Bronchial epithelial cell (primary cell): Measurements from ENCODE around the gene PIEZO1. TPM values are rescaled to one million over a fixed set of nuclear protein-coding genes. Genes with fewer than 3 reads are reported as not detected.

Experiments
- DNase-seq: peaks from one replicate; pipeline ENCODE4 v3.0.0-alpha.2; 2010; ENCODE audit warnings: low read depth
- FAIRE-seq: peaks from 2 replicates; lab custom pipeline; 2011; peaks lifted over from hg19 to GRCh38; lab: Jason Lieb, UNC
- H3K27me3 ChIP-seq: 2 replicates; pipeline ENCODE4 v1.5.1; 2011; ENCODE audit warnings: low read length; ENCODE audit not compliant: control insufficient read depth, insufficient read depth
- H3K36me3 ChIP-seq: 2 replicates; pipeline ENCODE4 v1.5.1; 2011; ENCODE audit warnings: low read length; ENCODE audit not compliant: control insufficient read depth, insufficient read depth
- H3K4me3 ChIP-seq: 2 replicates; pipeline ENCODE4 v1.5.1; 2011; ENCODE audit warnings: mild to moderate bottlenecking, low read depth, low read length, control low read depth
- total RNA-seq: library from RNA; depleted of rRNA; stranded (reverse); fragments of >200 nt; gene quantifications from 2 replicates; pipeline ENCODE4 v1.2.1, GENCODE V29; 2014
- TF ChIP-seq, protein P1 (sequence below): IDR thresholded peaks from 2 replicates; pipeline ENCODE4 v1.5.1; 2011; ENCODE audit warnings: mild to moderate bottlenecking, moderate library complexity, low read length, control low read depth, inconsistent platforms; ENCODE audit not compliant: insufficient read depth, severe bottlenecking

PIEZO1 gene
- total RNA-seq, 1 donor from 2014 or later, result 98.2 TPM

- H3K36me3 ChIP-seq, result peaks cover 2% of the 10 kb centered on the region
- FAIRE-seq (no peak), DNase-seq (no peak)
- H3K27me3 ChIP-seq, result no peaks in the 10 kb centered on the region
- H3K4me3 ChIP-seq, result no peak overlapping the region
- TF ChIP-seq, protein P1, sequence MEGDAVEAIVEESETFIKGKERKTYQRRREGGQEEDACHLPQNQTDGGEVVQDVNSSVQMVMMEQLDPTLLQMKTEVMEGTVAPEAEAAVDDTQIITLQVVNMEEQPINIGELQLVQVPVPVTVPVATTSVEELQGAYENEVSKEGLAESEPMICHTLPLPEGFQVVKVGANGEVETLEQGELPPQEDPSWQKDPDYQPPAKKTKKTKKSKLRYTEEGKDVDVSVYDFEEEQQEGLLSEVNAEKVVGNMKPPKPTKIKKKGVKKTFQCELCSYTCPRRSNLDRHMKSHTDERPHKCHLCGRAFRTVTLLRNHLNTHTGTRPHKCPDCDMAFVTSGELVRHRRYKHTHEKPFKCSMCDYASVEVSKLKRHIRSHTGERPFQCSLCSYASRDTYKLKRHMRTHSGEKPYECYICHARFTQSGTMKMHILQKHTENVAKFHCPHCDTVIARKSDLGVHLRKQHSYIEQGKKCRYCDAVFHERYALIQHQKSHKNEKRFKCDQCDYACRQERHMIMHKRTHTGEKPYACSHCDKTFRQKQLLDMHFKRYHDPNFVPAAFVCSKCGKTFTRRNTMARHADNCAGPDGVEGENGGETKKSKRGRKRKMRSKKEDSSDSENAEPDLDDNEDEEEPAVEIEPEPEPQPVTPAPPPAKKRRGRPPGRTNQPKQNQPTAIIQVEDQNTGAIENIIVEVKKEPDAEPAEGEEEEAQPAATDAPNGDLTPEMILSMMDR, result no peak
These were observed 93.7 kb downstream of the PIEZO1 start for GRCh38 chr16:88691129-88691813.

GRCh38 chr16:88690341-88691128 is 94.5 kb downstream of the PIEZO1 start:
- Histone ChIP-seq H3K4me3 (no peak overlapping the region), H3K36me3 (no peaks in the 10 kb centered on the region), H3K27me3 (no peaks in the 10 kb centered on the region)
- TF ChIP-seq, protein P1, result no peak
- FAIRE-seq (no peak), DNase-seq (no peak)

GRCh38 chr16:88688013-88688778 is 96.8 kb downstream of the PIEZO1 start:
- H3K36me3 ChIP-seq, result no peaks in the 10 kb centered on the region
- H3K27me3 ChIP-seq, result no peaks in the 10 kb centered on the region
- TF ChIP-seq, protein P1, result no peak
- no peak overlapping the region for H3K4me3 ChIP-seq
- no peak for FAIRE-seq
- peak; percentile 74 for DNase-seq

DNA sequence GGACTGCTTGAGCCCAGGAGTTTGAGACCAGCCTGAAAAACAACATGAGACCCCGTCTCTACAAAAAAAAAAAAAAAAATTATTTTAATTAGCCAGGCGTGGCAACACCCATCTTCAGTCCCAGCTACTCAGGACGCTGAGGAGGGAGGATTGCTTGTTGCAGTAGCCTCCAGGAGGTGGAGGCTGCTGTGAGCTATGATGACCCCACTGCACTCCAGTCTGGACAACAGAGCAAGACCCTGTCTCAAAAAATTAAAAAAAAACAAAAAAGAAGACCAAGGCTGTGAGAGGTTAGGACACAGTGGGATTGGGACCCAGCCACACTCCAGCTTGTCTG is 97.4 kb downstream of the PIEZO1 start:
- no peaks in the 10 kb centered on the region for H3K27me3 ChIP-seq
- no peak overlapping the region for H3K4me3 ChIP-seq
- TF ChIP-seq, protein P1, result no peak
- DNase-seq (no peak), FAIRE-seq (no peak)
- no peaks in the 10 kb centered on the region for H3K36me3 ChIP-seq

- H3K36me3 ChIP-seq, result no peaks in the 10 kb centered on the region
- DNase-seq (no peak), FAIRE-seq (no peak)
- TF ChIP-seq, protein P1, result no peak
- no peaks in the 10 kb centered on the region for H3K27me3 ChIP-seq
- no peak overlapping the region for H3K4me3 ChIP-seq
These were observed 97.8 kb downstream of the PIEZO1 start for GRCh38 chr16:88687254-88687576.
